SK-N-SH treated with all-trans-retinoic acid at 6 μM for 48 hours (cell line): ENCODE measurements around the gene SERPINA1.

ENCODE experiments used
- BACH2 ChIP-seq: fragments of 250-450 bp; sonication (Bioruptor Pico); IDR thresholded peaks from 2 replicates; pipeline ENCODE4 v1.9.0; 2021; ENCODE audit warnings: mild to moderate bottlenecking, borderline replicate concordance
- CREB5 ChIP-seq: fragments of 250-450 bp; sonication (Bioruptor Pico); IDR thresholded peaks from 2 replicates; pipeline ENCODE4 v1.5.1; 2020; ENCODE audit warnings: low read depth, mild to moderate bottlenecking, moderate library complexity
- ISL1 ChIP-seq: fragments of 250-450 bp; sonication (Bioruptor Pico); IDR thresholded peaks from 2 replicates; pipeline ENCODE4 v2.1.2; 2022; ENCODE audit warnings: mild to moderate bottlenecking, moderate library complexity
- SNAI2 ChIP-seq: fragments of 250-450 bp; sonication (Bioruptor Pico); IDR thresholded peaks from 2 replicates; pipeline ENCODE4 v1.5.0; 2020; ENCODE audit warnings: mild to moderate bottlenecking, moderate library complexity
- ZFP30 ChIP-seq: fragments of 450-650 bp; formaldehyde crosslinking; IDR thresholded peaks from 2 replicates; pipeline ENCODE4 v1.5.0; 2022; ENCODE audit warnings: mild to moderate bottlenecking, moderate library complexity

DNA sequence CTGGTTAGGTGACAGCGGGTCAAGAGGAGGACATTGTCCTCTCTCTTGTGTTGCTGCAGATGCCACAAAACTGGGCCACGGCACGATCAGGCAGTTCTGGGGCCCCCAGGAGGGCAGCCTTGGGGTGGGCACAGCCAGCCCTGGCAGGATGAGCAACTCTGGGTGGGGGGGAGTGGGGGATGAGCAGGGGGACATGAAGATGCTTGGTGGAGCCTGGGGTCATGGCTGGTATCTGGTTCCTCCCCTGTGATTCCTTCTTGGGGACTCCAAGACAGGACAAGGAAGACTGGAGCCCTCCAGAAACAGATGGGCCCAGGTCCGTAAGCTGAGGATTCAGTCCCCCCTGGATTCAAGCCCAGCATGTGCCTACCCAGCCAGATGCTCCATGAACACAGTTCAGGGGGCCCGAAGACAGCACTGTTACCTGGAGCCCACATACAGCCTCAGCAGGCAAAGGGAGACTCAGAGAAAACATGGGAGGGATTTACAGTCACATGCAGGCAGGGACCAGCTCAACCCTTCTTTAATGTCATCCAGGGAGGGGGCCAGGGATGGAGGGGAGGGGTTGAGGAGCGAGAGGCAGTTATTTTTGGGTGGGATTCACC lies 10.4 kb downstream of the SERPINA1 start:
- TF ChIP-seq CREB5 (CRISPR knock-in tag) (no peak), ISL1 (CRISPR knock-in tag) (no peak), ZFP30 (no peak), SNAI2 (CRISPR knock-in tag) (no peak), BACH2 (CRISPR knock-in tag) (no peak)
